Measurements from ENCODE around the gene EXOSC1.

- no peak for TF ChIP-seq POLR2AphosphoS5 (IDR thresholded peaks at IDR 0.05)
- no peak for TF ChIP-seq CTCF (IDR thresholded peaks at IDR 0.05)
- TF ChIP-seq POLR2A (IDR thresholded peaks at IDR 0.05): no peak
Observed at GRCh38 chr10:97456034-97456685, 10.4 kb upstream of the EXOSC1 start.

All from gastroesophageal sphincter (tissue), 3 donors.